HG03575 (cell line): ENCODE results near the gene IL1RL2.

Source experiments
- ATAC-seq: cut with Tn5 transposase; IDR thresholded peaks from one replicate; pipeline ENCODE4 v1.9.1; 2021; ENCODE audit not compliant: unreplicated experiment, insufficient number of reproducible peaks, low FRiP score; ENCODE audit errors: extremely low read depth

Gene IL1RL2

DNA sequence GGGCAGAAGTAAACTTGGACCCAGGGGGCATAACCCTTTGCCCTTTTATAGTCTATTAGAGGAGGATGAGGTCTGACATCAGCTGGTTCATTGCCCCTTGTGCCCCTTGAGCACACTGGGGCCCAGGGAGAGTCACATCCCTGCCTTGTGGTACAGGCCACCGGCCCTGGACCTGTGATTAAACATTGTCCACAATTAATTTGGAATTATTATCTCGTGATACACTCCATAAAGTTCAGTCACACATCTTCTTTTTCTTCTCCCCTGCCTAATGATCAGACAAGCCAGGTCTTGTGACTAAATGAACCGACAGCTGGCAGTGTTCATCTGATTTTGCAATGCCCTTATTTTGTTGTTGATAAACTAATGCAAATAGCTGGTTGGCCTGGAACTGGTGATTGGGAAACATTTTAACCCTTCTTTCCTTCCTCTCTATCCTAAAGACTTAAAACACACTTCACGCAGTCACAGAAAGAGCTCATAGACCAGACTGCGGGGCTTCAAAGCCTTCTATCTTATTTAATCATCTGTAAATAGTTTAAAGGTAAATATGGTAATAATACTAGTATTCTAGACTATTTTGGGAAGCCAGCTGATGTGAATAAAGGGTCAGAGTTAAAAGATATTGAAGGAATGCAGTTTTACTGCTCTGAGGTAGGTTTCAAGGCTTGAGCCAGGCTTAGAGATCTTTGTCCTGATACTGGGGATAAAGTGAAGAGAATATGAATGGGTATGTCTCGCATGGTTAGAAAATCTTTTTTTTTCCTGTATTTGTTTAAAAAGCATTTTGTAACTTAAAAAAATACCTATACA, 30.9 kb upstream of the IL1RL2 start:
- no peak for ATAC-seq

DNA sequence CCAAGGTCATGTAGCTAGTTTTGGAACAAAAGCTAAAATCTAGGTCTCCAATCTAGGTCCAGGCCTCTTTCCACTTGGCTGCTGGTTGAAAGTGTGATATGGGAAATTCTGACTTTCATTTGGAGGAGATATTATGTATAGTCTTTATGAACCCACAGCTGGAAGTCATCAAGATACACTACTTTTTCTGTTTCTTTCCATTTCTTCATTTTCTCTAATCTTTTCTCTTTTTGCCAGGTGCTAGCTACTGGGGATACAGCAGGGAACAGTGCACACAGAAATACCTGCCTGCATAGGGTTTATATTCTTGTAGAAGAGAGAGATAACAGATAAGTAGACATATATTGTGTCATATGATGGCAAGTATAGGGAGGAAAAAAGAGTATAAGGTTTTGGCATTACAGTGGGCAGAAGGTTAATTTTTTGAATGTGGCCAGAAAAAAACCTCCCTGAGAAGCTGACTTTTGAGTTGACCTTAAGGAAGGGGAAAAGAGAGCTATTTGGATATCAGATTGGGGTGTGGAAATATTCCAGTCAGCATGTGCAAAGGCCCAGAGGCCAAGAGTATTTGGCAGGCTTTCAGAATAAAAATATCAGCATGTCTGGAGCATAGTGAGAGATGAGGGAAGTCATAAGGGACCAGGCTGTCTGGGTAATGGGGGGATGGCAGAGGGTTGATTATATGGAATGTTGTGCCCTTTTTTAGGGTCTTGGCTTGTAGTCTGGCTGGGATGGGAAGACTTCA, 28.6 kb upstream of the IL1RL2 start:
- no peak for ATAC-seq

DNA sequence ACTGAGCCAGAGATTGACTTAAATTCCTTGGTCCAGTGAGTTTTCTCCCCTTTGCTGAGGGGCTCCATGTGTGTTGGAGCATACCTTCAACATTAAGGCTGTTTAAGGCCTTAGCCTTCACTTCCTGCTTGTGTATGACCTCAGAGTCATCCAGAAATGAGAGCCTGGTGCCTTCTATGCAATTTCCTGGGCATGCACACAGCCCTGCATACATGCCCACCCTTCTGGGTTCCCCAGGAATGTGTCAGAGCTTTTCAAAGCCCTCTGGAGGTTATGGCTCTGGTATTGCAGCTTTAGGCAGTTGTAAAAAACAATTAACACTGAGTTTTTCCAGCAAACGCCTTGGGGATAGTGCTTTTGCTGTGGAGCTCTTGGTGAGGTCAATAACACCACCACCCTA, 27.5 kb upstream of the IL1RL2 start:
- ATAC-seq, result no peak

DNA sequence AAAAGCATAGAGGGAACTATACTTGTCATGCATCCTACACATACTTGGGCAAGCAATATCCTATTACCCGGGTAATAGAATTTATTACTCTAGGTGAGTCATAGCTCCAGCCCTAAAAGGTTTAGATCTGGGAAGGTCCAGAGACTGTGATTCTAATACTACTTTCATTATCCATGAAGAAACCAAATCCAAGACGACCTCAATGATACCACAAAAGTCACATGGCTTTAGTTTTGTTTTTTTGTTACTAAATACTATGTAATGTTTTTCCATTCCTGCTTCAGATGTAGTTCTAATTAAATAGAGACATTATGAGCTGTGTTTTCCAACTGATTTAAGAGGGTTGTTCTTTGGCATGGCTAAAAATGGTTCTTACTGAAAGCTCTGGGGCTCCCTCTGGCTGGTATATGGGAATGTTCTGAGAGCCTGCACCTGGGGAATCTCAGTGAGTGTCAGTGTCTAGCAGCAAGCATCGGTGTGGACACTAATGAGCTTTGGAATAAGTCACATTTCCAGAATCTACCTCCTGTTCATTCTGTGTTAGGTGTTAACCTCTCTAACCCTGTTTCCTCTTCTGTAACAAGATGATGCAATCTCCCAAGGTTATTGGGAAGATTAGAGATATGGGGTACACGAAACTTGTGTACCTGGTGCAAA, 20.5 kb upstream of the IL1RL2 start:
- no peak for ATAC-seq

DNA sequence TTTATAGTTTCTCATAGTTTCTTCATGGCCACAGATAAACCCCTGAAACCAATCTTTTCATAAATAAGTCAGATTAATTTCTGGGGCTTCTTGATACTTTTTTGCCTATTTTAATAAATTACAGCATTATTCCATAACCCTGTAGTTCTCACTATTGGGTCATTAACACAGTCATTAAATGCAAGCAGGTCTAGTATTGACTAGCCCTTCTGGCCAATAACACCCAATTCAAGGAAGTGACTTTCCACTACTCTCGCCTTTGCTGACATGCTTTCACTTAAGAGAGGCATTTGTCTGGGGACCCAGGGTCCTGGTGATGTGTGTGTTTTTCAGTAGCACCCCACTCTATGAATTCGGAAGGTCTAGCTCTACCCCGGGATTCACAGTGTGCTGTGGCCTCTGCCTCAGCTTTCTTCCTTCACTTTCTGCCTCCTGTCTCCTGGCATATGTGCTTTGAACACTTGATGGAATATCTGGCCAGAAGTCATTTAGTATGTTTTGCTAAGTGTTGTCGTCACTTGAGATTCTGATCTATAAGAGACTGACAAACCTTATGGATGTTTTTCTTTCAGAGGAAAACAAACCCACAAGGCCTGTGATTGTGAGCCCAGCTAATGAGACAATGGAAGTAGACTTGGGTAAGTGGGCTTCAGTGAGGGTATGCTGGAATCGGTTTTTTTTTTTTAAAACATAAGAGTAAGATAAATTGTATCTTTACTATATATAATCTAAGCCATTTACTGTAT, 18.6 kb upstream of the IL1RL2 start:
- no peak for ATAC-seq

DNA sequence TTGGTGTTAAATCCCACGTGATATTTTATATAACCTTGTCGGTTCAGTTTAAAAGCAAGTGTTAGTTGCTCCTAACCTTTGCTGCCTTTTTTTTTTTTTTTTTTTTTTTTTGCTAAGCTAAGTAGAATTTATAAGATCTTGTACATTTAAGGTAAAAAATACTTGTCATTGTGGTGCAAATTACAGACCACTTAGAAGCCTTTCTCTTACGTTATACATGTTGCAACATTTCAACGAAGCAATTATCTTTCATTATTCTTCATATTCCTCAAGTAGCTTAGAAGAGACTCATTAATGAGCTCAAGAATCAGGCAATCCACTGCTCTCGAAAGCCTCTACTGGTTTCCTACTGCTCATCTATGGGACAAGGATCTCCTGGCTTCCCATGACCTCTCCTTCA, 14.9 kb upstream of the IL1RL2 start:
- ATAC-seq, result no peak

DNA sequence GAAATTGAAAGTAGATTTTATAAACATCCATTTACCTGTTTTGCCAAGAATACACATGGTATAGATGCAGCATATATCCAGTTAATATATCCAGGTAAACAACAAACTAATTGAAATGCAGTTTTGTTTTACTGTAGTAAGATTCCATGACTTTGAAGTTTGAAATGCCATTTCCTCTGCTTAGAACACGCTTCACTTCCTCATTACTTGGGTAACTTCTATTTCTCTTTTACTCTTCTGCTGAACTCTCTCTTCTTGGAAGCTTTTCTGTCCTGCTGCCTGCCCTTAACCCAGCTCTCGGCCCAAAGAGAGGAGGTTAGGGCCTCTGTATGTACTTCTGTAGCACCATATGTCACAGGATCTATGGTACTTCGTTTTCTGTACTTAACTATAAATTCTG, 14.1 kb upstream of the IL1RL2 start:
- no peak for ATAC-seq

DNA sequence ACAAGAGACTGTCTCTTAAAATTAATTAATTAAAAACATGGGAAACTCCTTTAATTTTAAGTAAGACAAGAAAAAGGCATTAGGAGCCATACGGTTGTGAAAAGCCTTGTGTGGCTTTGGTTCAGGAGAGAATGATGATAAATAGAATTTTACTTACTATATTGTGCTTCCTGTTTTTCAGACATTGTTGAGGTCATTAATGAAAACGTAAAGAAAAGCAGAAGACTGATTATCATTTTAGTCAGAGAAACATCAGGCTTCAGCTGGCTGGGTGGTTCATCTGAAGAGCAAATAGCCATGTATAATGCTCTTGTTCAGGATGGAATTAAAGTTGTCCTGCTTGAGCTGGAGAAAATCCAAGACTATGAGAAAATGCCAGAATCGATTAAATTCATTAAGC, 10.7 kb upstream of the IL1RL2 start:
- no peak for ATAC-seq

DNA sequence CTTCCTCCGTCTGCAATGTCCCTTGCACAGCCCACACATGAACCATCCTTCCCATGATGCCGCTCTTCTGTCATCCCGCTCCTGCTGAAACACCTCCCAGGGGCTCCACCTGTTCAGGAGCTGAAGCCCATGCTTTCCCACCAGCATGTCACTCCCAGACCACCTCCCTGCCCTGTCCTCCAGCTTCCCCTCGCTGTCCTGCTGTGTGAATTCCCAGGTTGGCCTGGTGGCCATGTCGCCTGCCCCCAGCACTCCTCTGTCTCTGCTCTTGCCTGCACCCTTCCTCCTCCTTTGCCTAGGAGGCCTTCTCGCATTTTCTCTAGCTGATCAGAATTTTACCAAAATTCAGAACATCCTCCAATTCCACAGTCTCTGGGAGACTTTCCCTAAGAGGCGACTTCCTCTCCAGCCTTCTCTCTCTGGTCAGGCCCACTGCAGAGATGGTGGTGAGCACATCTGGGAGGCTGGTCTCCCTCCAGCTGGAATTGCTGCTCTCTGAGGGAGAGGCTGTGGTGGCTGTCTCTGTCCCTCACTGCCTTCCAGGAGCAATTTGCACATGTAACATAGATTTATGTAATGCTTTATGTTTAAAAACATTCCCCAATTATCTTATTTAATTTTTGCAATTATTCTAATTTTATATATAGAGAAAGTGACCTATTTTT, 8.9 kb upstream of the IL1RL2 start:
- no peak for ATAC-seq

DNA sequence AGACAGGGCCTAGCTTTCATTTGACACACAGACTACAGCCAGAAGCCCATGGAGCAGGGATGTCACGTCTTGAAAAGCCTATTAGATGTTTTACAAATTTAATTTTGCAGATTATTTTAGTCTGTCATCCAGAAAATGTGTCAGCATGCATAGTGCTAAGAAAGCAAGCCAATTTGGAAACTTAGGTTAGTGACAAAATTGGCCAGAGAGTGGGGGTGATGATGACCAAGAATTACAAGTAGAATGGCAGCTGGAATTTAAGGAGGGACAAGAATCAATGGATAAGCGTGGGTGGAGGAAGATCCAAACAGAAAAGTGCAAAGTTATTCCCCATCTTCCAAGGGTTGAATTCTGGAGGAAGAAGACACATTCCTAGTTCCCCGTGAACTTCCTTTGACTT, 7.8 kb upstream of the IL1RL2 start:
- ATAC-seq, result no peak

DNA sequence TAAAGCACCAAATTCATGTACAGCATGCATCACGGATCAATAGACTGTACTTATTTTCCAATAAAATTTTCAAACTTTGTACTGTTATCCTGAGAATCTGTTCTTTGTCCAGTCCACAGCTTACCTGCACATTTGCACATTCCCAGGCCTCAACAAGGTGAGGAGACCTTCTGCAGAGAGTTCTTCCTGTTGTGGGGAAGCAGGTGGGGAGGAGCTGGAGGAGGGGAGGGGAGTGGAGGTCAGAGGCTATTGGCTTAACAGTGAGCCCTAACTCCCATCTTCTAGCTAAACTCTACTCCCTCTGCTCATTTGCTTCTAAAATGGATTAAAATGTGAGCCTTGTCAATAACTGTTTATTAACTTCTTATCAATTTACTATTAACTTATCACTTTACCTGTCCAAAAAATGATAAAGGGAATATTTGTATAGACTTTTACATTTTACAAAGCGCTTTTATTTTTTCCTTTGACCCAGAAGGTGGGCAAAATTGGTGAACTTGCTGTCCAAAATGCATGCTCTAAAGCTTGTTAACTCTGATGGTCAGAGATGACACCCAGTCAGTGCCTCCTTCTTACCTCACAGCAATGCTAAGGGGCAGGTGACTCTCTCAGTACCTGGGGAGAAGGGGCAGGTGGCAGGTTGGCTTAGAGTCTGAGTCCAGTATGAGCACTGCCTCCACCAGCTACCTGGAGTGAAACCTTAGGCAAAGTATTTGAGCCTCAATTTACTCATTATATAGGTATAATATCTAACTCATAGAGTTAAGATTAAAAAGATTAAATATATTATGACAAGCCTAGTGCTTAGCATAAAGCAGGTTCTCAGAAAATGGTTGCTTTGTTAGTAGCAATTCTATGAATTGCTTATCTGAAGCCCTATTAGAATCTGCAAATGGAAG, 6.8 kb upstream of the IL1RL2 start:
- ATAC-seq, result no peak

DNA sequence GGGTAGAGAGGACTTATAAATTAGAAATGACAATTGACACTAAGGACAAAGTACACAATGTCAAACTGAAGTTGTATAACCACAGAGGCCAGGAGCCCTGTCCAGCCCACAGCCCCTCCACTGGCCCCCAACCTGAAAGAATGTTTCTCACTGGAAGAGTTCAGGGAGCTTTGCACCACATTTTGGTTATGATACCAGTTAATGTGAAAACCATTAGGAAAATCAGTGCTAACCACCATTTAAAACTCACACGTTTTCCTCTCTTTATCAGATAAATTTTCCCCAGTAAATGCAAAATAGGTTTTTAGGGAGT, 6.2 kb upstream of the IL1RL2 start:
- ATAC-seq, result no peak

DNA sequence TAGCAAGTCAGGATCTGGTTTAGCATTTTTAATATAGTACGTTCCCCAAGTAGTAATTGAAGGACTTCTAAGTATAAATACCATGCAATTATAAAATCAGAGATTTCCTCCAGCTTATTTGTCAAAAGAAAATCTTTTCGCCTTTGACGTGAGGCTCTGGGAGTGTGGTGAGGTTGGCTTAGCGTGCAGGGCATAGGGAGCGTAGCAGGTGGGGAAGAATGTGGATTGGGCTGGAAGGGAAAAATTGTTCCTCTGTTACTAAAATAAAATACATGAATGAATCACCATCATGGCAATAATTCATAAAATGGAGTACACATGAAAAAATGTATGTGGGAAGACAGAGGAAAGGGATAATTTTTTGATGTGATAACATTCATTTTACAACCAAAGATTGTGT, 5.4 kb upstream of the IL1RL2 start:
- ATAC-seq, result no peak

DNA sequence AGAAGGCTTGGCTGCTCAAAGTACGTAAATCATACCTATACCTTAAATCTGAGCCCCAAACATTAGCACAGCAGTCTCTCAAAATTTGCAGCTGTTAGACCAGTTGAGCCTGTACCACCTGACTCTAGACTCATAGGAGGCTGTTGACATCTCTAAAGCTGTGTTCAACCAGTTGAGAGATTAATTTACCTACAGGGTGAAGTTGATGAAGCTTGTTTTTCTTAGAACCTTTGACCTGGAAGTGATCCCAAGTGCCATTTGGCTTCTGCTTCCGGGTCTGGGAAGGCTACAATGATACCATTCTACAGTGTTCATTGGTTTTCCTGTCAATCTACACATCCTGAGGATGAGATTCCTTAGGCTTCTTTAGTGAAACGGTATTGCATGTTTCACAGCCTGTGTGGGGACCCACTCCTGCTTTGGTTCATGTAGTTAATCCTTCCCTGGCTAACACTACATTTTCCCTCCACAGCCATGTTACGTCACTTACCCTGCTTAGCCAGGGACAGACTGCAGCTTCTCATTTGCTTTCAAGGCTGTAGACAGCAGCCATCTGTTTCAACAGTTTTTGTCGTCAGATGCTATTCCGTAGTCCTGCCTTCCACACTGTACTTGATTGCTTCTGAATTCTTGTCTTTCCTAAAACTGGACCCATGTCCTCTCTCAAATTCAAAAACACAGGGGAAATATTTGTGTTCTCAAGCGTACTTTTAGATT, 4.7 kb upstream of the IL1RL2 start:
- ATAC-seq, result no peak

DNA sequence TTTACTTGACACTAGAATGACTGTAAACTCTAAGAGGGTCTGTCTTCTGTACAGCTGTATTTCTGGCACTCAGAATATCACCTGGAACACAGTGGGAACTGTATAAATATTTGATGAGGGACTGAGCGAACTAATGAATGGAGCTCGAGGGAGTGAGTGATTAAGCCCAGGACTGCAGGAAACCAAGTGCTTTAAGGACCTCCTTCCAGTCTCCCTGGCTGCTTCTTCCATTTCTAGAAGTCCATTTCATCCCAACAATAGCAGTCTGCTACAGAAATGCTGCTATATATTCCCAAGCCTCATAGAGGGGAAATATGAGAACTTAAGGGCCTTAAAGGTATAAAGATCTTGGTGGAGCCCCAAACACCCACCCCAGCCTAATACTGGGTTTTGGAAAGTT, 2.8 kb upstream of the IL1RL2 start:
- ATAC-seq, result no peak

DNA sequence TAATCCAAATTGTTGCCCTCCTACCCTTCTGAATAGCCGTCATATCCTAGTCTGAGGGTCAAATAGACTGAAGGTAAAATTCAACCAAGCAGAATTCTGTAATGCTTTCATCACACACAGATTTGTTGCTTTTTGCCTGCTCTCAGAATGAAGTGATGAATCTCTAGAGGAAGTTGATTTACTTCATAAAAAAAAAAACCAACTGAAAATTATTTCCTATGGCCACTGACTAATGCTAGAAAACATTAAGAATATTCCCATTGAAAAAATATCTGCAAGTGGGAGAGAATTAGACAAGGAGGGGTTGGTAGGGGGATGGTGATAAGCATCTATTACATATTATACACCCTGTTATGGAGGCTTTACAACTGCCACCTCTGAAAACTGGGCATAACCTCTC, 2.3 kb upstream of the IL1RL2 start:
- no peak for ATAC-seq

DNA sequence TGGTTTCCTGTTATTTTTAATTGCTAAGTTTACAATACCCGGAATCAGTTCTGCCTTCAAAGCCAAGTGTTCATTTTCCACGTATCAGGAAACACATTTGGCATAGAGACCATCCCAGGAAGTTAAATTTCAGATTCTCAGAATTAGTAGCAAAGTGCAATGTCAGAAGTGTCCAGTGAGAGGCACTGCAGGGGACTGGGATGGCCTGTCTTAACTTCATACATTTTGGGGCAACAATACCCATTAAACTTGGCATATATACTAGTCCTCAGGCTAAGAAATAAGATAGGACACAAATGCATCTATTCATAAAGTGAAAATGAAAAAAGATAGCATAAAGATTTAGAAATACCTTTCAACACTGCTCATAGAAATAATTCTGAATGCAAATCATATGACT, 1.5 kb upstream of the IL1RL2 start:
- no peak for ATAC-seq
